A549 (cell line): ENCODE data around the gene ITGB2. TPM values are rescaled to one million over a fixed set of nuclear protein-coding genes. Genes with fewer than 3 reads are reported as not detected.
A peak's percentile ranks its signal among the peaks of the same experiment; 100 is the strongest.

Source experiments
- ATAC-seq, 2 experiments: fragments of 200-7000 bp in 1 of 2; fragments of >200 bp in 1 of 2; cut with Nextera tagmentation in 1 of 2; cut with Tn5 transposase in 1 of 2; 3 replicates each; pipeline versions ENCODE4 v1.8.0 to v1.9.1; 2018 to 2020; ENCODE audit warnings: mild to moderate bottlenecking in 1 of 2, moderate library complexity in 1 of 2
- CTCF ChIA-PET: fragments of 300-600 bp; sonication (Branson Sonifier 250); formaldehyde crosslinking; extraction: SDS; loops from one replicate; lab custom pipeline; 2021; ENCODE audit warnings: antibody characterized with exemption, inconsistent platforms; lab: Yijun Ruan, JAX
- POLR2A ChIA-PET: fragments of 350-600 bp; formaldehyde crosslinking; extraction: SDS; loops from one replicate; lab custom pipeline; 2021; ENCODE audit warnings: antibody characterized with exemption, inconsistent platforms; lab: Yijun Ruan, JAX
- DNase-seq, 2 experiments: peaks; one replicate each; pipeline versions ENCODE4 v3.0.0 to v3.0.0-alpha.2; 2011 to 2016; ENCODE audit warnings: low read depth in 1 of 2, low spot score in 1 of 2
- FAIRE-seq: peaks from 2 replicates; lab custom pipeline; 2011; peaks lifted over from hg19 to GRCh38; lab: Jason Lieb, UNC
- H3K27ac ChIP-seq, 2 experiments: fragments of >200 bp; sonication (Bioruptor Twin); formaldehyde crosslinking; 3 replicates each; pipeline ENCODE4 v1.5.1; 2016 to 2017
- H3K4me1 ChIP-seq: fragments of >200 bp; sonication (Bioruptor Twin); formaldehyde crosslinking; 3 replicates; pipeline ENCODE4 v1.6.1; 2016
- H3K4me2 ChIP-seq: fragments of >200 bp; sonication (Bioruptor Twin); formaldehyde crosslinking; 3 replicates; pipeline ENCODE4 v1.6.1; 2016
- H3K4me3 ChIP-seq: fragments of >200 bp; sonication (Bioruptor Twin); formaldehyde crosslinking; 3 replicates; pipeline ENCODE4 v1.5.1; 2016
- H3K9me3 ChIP-seq: fragments of >200 bp; sonication (Bioruptor Twin); formaldehyde crosslinking; 3 replicates; pipeline ENCODE4 v1.6.1; 2016
- ATOH8 ChIP-seq: fragments of 250-450 bp; sonication (Bioruptor Pico); IDR thresholded peaks from 2 replicates; pipeline ENCODE4 v1.5.0; 2020; ENCODE audit warnings: low read depth, mild to moderate bottlenecking, moderate library complexity
- BHLHE40 ChIP-seq: IDR thresholded peaks from 2 replicates; pipeline ENCODE4 v1.6.1; 2012; ENCODE audit warnings: low read depth, low read length, inconsistent platforms
- CBX2 ChIP-seq: fragments of 200-600 bp; sonication (generic); IDR thresholded peaks from 2 replicates; pipeline ENCODE4 v1.6.1; 2016; ENCODE audit warnings: low read depth, mild to moderate bottlenecking, borderline replicate concordance
- EHF ChIP-seq: fragments of 250-450 bp; sonication (Bioruptor Pico); IDR thresholded peaks from 2 replicates; pipeline ENCODE4 v1.5.0; 2020; ENCODE audit warnings: mild to moderate bottlenecking
- EP300 ChIP-seq, 2 experiments: fragments of >200 bp; sonication (Bioruptor Twin); formaldehyde crosslinking; IDR thresholded peaks; 2 replicates in 1 of 2; 3 replicates in 1 of 2; pipeline ENCODE4 v1.6.1; 2016 to 2017
- FOSB ChIP-seq: fragments of 250-450 bp; sonication (Bioruptor Pico); IDR thresholded peaks from 2 replicates; pipeline ENCODE4 v1.5.0; 2020; ENCODE audit warnings: mild to moderate bottlenecking, moderate library complexity
- GATA3 ChIP-seq: IDR thresholded peaks from 2 replicates; pipeline ENCODE4 v1.6.1; 2012; ENCODE audit warnings: borderline replicate concordance
- HDAC2 ChIP-seq: fragments of 200-600 bp; sonication (generic); IDR thresholded peaks from 2 replicates; pipeline ENCODE4 v1.6.1; 2016
- HES2 ChIP-seq: fragments of >200 bp; sonication (Bioruptor Twin); formaldehyde crosslinking; IDR thresholded peaks from 2 replicates; pipeline ENCODE4 v1.6.1; 2016
- HEYL ChIP-seq: fragments of 250-450 bp; sonication (Bioruptor Pico); IDR thresholded peaks from 2 replicates; pipeline ENCODE4 v1.8.0; 2021; ENCODE audit warnings: mild to moderate bottlenecking, moderate library complexity
- HMGXB4 ChIP-seq: fragments of 250-450 bp; sonication (Bioruptor Pico); IDR thresholded peaks from 2 replicates; pipeline ENCODE4 v1.5.0; 2021; ENCODE audit warnings: mild to moderate bottlenecking, moderate library complexity, borderline replicate concordance
- HOXB13 ChIP-seq: fragments of 250-450 bp; sonication (Bioruptor Pico); IDR thresholded peaks from 2 replicates; pipeline ENCODE4 v1.5.0; 2020; ENCODE audit warnings: low read depth, mild to moderate bottlenecking, moderate library complexity
- HOXB5 ChIP-seq: fragments of 250-450 bp; sonication (Bioruptor Pico); IDR thresholded peaks from 2 replicates; pipeline ENCODE4 v1.5.0; 2020; ENCODE audit warnings: mild to moderate bottlenecking, moderate library complexity
- KDM5A ChIP-seq: fragments of 200-600 bp; sonication (generic); IDR thresholded peaks from 2 replicates; pipeline ENCODE4 v1.6.1; 2016; ENCODE audit warnings: antibody characterized with exemption, mild to moderate bottlenecking
- NFE2L2 ChIP-seq: fragments of 150-350 bp; conservative IDR thresholded peaks from 2 replicates; pipeline ENCODE4 v1.6.1; 2014; ENCODE audit warnings: low read length
- PHF8 ChIP-seq: fragments of 200-600 bp; sonication (generic); IDR thresholded peaks from 2 replicates; pipeline ENCODE4 v1.6.1; 2016; ENCODE audit warnings: low read depth, mild to moderate bottlenecking, antibody characterized with exemption, moderate library complexity, borderline replicate concordance
- RARB ChIP-seq: fragments of 250-450 bp; sonication (Bioruptor Pico); IDR thresholded peaks from 2 replicates; pipeline ENCODE4 v1.8.0; 2021; ENCODE audit warnings: mild to moderate bottlenecking, moderate library complexity
- RFX5 ChIP-seq: fragments of 450-650 bp; IDR thresholded peaks from 2 replicates; pipeline ENCODE4 v1.7.1; 2014; ENCODE audit warnings: antibody characterized with exemption, mild to moderate bottlenecking, moderate library complexity
- SMC3 ChIP-seq: fragments of >200 bp; sonication (Bioruptor Twin); formaldehyde crosslinking; IDR thresholded peaks from 3 replicates; pipeline ENCODE4 v1.6.1; 2018; ENCODE audit warnings: inconsistent platforms
- SREBF2 ChIP-seq: fragments of 450-650 bp; IDR thresholded peaks from 2 replicates; pipeline ENCODE4 v1.6.1; 2014; ENCODE audit warnings: mild to moderate bottlenecking, moderate library complexity
- TFCP2L1 ChIP-seq: fragments of 250-450 bp; sonication (Bioruptor Pico); IDR thresholded peaks from 2 replicates; pipeline ENCODE4 v1.5.0; 2021; ENCODE audit warnings: mild to moderate bottlenecking
- USF2 ChIP-seq: fragments of 450-650 bp; IDR thresholded peaks from 2 replicates; pipeline ENCODE4 v1.6.1; 2014; ENCODE audit warnings: antibody characterized with exemption
- ZFP36 ChIP-seq: fragments of 450-650 bp; IDR thresholded peaks from 2 replicates; pipeline ENCODE4 v1.6.1; 2014; ENCODE audit warnings: borderline replicate concordance; ENCODE audit not compliant: partially characterized antibody
- ZNF302 ChIP-seq: fragments of 250-450 bp; sonication (Bioruptor Pico); IDR thresholded peaks from 2 replicates; pipeline ENCODE4 v1.9.0; 2021; ENCODE audit warnings: inconsistent platforms, mild to moderate bottlenecking, moderate library complexity
- ZSCAN20 ChIP-seq: fragments of 250-450 bp; sonication (Bioruptor Pico); IDR thresholded peaks from 2 replicates; pipeline ENCODE4 v1.8.0; 2022; ENCODE audit warnings: mild to moderate bottlenecking, moderate library complexity
- WGBS: methylation state at CpG from one replicate; pipeline ENCODE4 v1.1.6; 2017; ENCODE audit errors: missing lambda C conversion rate; 5-methylcytosine and 5-hydroxymethylcytosine counted together
- polyA plus RNA-seq, 4 experiments: library from polyadenylated mRNA; depleted of rRNA in 3 of 4; stranded (reverse); fragments of >200 nt; fragmentation: RNase III in 1 of 4; extraction: RNeasy Plus Mini Kit Qiagen cat#74134 plus additional on column Dnase treatment in 1 of 4; gene quantifications; 2 replicates in 3 of 4; 3 replicates in 1 of 4; pipeline ENCODE4 v1.2.3, GENCODE V29; 2011 to 2017
- TF ChIP-seq, protein P1 (sequence below): fragments of 200-600 bp; sonication (generic); IDR thresholded peaks from 2 replicates; pipeline ENCODE4 v1.6.1; 2016; ENCODE audit warnings: antibody characterized with exemption, mild to moderate bottlenecking, moderate library complexity
- TF ChIP-seq, protein P2 (sequence below): fragments of >200 bp; sonication (Bioruptor Twin); formaldehyde crosslinking; IDR thresholded peaks from 3 replicates; pipeline ENCODE4 v1.5.1; 2016

The ITGB2 gene
- polyA plus RNA-seq, 2 of the 4 experiments (the other 2 are of a cell fraction) = 0.46 to 0.59 TPM

DNA sequence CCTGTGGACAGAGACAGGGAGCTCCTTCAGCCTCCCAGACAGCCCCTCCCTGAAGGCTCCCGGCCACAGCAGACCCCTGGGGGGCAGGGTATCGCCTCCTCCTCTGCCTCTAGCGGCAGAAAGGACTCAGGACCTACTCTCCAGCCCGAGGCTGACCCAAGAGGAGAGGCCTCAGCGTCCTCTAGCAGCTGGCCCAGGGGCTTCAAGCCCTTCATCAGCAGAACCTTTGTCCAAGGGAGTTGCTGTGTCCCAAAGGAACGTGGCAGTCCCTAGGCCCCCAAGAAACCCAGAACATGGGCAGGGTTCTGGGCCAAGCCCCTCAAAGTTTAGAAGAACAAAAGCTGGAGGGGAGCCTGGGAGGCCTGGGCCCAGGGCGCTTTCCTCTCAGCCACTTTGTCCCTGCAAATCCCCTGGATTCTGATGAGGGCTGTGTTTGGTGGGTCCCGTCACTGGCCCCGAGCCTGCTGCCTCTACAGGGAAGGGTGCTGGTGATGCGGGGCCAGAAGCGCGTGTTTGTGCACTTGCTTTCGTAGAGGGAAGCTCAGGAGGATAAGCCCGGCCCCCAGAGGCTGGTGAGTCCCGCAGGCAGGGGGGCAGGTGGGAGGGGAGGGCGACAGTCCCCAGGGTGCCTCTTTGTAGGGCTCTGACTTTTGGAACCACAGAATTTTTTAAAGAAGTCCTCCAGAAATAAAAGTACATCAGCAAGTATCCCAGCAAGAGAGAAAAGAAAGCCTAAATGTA, 13.3 kb downstream of the ITGB2 start:
- CTCF ChIA-PET = interaction anchor here (0.8 to 3.7 kb wide), 3 partner anchors 9 to 43 kb away, joined by 3 to 24 read pairs (median 3); no protein-coding TSS in a partner anchor
- FAIRE-seq (no peak), ATAC-seq (no peak), DNase-seq (no peak)
- 81% methylated on average over 10 of the region's 16 CpGs for WGBS
- H3K9me3 ChIP-seq = no peaks in the 10 kb centered on the region
- no peak overlapping the region for H3K4me3 ChIP-seq
- POLR2A ChIA-PET = interaction anchor here (0.6 to 1.2 kb wide), 2 partner anchors 34 to 197 kb away, joined by 3 to 8 read pairs; partner anchors contain the start of gene PTTG1IP
- H3K4me2 ChIP-seq = no peak overlapping the region
- TF ChIP-seq, protein P1, sequence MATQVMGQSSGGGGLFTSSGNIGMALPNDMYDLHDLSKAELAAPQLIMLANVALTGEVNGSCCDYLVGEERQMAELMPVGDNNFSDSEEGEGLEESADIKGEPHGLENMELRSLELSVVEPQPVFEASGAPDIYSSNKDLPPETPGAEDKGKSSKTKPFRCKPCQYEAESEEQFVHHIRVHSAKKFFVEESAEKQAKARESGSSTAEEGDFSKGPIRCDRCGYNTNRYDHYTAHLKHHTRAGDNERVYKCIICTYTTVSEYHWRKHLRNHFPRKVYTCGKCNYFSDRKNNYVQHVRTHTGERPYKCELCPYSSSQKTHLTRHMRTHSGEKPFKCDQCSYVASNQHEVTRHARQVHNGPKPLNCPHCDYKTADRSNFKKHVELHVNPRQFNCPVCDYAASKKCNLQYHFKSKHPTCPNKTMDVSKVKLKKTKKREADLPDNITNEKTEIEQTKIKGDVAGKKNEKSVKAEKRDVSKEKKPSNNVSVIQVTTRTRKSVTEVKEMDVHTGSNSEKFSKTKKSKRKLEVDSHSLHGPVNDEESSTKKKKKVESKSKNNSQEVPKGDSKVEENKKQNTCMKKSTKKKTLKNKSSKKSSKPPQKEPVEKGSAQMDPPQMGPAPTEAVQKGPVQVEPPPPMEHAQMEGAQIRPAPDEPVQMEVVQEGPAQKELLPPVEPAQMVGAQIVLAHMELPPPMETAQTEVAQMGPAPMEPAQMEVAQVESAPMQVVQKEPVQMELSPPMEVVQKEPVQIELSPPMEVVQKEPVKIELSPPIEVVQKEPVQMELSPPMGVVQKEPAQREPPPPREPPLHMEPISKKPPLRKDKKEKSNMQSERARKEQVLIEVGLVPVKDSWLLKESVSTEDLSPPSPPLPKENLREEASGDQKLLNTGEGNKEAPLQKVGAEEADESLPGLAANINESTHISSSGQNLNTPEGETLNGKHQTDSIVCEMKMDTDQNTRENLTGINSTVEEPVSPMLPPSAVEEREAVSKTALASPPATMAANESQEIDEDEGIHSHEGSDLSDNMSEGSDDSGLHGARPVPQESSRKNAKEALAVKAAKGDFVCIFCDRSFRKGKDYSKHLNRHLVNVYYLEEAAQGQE = no peak
- TF ChIP-seq BHLHE40 (no peak), PHF8 (no peak), NFE2L2 (no peak), RFX5 (no peak), EHF (CRISPR knock-in tag) (no peak), RARB (CRISPR knock-in tag) (no peak), ZSCAN20 (CRISPR knock-in tag) (no peak), HEYL (CRISPR knock-in tag) (no peak), ATOH8 (no peak), EP300 (IDR thresholded peaks at IDR 0.05) (no peak), HDAC2 (no peak), SREBF2 (no peak)
- peaks cover 19% of the 10 kb centered on the region for H3K4me1 ChIP-seq
- H3K27ac ChIP-seq = peak overlapping the region in 1 of 2 experiments; percentile 61; a peak in 3 of 6 replicates

DNA sequence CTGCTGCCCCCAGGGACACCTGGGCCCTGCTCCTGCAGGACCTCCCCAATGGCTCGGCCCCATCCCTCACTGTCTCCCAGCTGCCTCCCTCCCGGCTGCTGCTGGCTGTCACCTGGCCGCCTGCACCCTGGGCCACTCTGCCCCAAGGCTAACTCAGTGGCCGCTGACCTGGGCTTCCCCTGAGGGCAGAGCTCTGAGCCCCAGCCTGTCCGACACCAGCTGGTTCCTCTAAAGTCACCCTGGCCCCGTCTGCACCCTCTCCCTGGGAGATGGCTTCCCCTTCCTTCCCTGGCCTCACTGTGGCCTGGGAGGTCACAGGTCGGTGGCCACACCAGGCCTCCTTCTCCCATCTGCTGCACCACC, 15.0 kb downstream of the ITGB2 start:
- ATAC-seq = no peak
- no peak for TF ChIP-seq NFE2L2
- no peak for TF ChIP-seq RFX5
- TF ChIP-seq ZNF302 (CRISPR knock-in tag) = no peak
- TF ChIP-seq GATA3 = no peak
- TF ChIP-seq BHLHE40 = no peak
- no peak for TF ChIP-seq PHF8
- TF ChIP-seq FOSB (CRISPR knock-in tag) = no peak
- TF ChIP-seq TFCP2L1 (CRISPR knock-in tag) = no peak
- TF ChIP-seq KDM5A = no peak
- TF ChIP-seq HOXB5 (CRISPR knock-in tag) = no peak
- no peak for TF ChIP-seq SMC3
- no peak for TF ChIP-seq USF2
- TF ChIP-seq ZFP36 = no peak
- TF ChIP-seq HMGXB4 (CRISPR knock-in tag) = no peak
- TF ChIP-seq HOXB13 = no peak
- no peak for TF ChIP-seq HES2
- TF ChIP-seq, protein P2, sequence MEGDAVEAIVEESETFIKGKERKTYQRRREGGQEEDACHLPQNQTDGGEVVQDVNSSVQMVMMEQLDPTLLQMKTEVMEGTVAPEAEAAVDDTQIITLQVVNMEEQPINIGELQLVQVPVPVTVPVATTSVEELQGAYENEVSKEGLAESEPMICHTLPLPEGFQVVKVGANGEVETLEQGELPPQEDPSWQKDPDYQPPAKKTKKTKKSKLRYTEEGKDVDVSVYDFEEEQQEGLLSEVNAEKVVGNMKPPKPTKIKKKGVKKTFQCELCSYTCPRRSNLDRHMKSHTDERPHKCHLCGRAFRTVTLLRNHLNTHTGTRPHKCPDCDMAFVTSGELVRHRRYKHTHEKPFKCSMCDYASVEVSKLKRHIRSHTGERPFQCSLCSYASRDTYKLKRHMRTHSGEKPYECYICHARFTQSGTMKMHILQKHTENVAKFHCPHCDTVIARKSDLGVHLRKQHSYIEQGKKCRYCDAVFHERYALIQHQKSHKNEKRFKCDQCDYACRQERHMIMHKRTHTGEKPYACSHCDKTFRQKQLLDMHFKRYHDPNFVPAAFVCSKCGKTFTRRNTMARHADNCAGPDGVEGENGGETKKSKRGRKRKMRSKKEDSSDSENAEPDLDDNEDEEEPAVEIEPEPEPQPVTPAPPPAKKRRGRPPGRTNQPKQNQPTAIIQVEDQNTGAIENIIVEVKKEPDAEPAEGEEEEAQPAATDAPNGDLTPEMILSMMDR = no peak
- TF ChIP-seq CBX2 = no peak
- POLR2A ChIA-PET = interaction anchor here (0.6 kb wide), 1 partner anchor 36 kb away, joined by 4 read pairs; no protein-coding TSS in a partner anchor
- Histone ChIP-seq H3K4me3 (no peak overlapping the region), H3K27ac (no peak overlapping the region), H3K4me2 (no peak overlapping the region), H3K9me3 (no peaks in the 10 kb centered on the region), H3K4me1 (peaks cover 2% of the 10 kb centered on the region; the same call in 1 of the 3 replicates)
- CTCF ChIA-PET = interaction anchor here (1.3 to 3.7 kb wide), 2 partner anchors 12 to 105 kb away, joined by 4 to 24 read pairs; partner anchors contain the start of gene UBE2G2
- no peak for DNase-seq
- 72% methylated on average over 4 of the region's 7 CpGs for WGBS
- no peak for FAIRE-seq
